Panc1 (cell line): ENCODE results near the gene GPR142. TPM values are rescaled to one million over a fixed set of nuclear protein-coding genes. Genes with fewer than 3 reads are reported as not detected.

ENCODE experiments used
- ATAC-seq: fragments of 200-7000 bp; cut with Tn5 transposase; 2 replicates; pipeline ENCODE4 v1.9.1; 2020; ENCODE audit warnings: mild to moderate bottlenecking, moderate library complexity
- BruUV-seq: library from RNA; stranded (reverse); fragments of 400-500 nt; replicated peaks from 2 replicates; lab custom pipeline; 2021; lab: Mats Ljungman, UMichigan
- CTCF ChIA-PET: fragments of 300-600 bp; sonication (Branson Sonifier 250); formaldehyde crosslinking; loops from one replicate; lab custom pipeline; 2022; ENCODE audit warnings: antibody characterized with exemption; lab: Charles Lee
- POLR2A ChIA-PET: fragments of 300-600 bp; sonication (Branson Sonifier 250); formaldehyde crosslinking; loops from one replicate; lab custom pipeline; 2022; ENCODE audit warnings: antibody characterized with exemption; lab: Charles Lee
- DNase-seq: peaks from one replicate; pipeline ENCODE4 v3.0.0-alpha.2; 2010; ENCODE audit warnings: low read depth, low spot score
- H3K27ac ChIP-seq: 2 replicates; pipeline ENCODE4 v1.5.1; 2011; ENCODE audit warnings: mild to moderate bottlenecking, low read length, inconsistent platforms
- H3K27me3 ChIP-seq: fragments of 200-500 bp; sonication (Bioruptor generic); 2 replicates; pipeline ENCODE4 v1.6.0; 2014; ENCODE audit warnings: low read length, inconsistent platforms; ENCODE audit not compliant: control insufficient read depth, insufficient read depth
- H3K36me3 ChIP-seq: fragments of 200-500 bp; sonication (Bioruptor generic); 2 replicates; pipeline ENCODE4 v1.5.1; 2014; ENCODE audit warnings: inconsistent platforms, mild to moderate bottlenecking, low read length, moderate library complexity; ENCODE audit not compliant: control insufficient read depth, insufficient read depth
- H3K4me1 ChIP-seq: 2 replicates; pipeline ENCODE4 v1.5.1; 2011; ENCODE audit warnings: inconsistent platforms, mild to moderate bottlenecking, low read length, moderate library complexity; ENCODE audit not compliant: control insufficient read depth, insufficient read depth
- H3K4me3 ChIP-seq, 2 experiments: 2 replicates each; pipeline ENCODE4 v1.5.1; 2011 to 2012; ENCODE audit warnings: low read depth in 2 of 2, low read length in 2 of 2, mild to moderate bottlenecking in 2 of 2, inconsistent platforms in 1 of 2, moderate library complexity in 1 of 2
- H3K9me3 ChIP-seq: fragments of 200-500 bp; sonication (Bioruptor generic); 2 replicates; pipeline ENCODE4 v1.5.1; 2014; ENCODE audit warnings: low read depth, mild to moderate bottlenecking, inconsistent platforms, low read length, moderate library complexity; ENCODE audit not compliant: control insufficient read depth, insufficient read depth
- CTCF ChIP-seq: fragments of 450-650 bp; IDR thresholded peaks from 2 replicates; pipeline ENCODE4 v1.5.1; 2017; ENCODE audit warnings: mild to moderate bottlenecking
- POLR2AphosphoS5 ChIP-seq: IDR thresholded peaks from 2 replicates; pipeline ENCODE4 v1.6.1; 2012; ENCODE audit warnings: mild to moderate bottlenecking, low read depth, low read length, moderate library complexity
- REST ChIP-seq, 2 experiments: IDR thresholded peaks; 2 replicates each; pipeline ENCODE4 v1.6.1; 2011 to 2012; ENCODE audit warnings: low read depth in 2 of 2, control low read depth in 1 of 2, low read length in 1 of 2, mild to moderate bottlenecking in 1 of 2, moderate library complexity in 1 of 2; ENCODE audit not compliant: insufficient read depth in 1 of 2
- SIN3A ChIP-seq: IDR thresholded peaks from 2 replicates; pipeline ENCODE4 v1.6.1; 2012; ENCODE audit warnings: low read depth, mild to moderate bottlenecking, low read length, moderate library complexity, borderline replicate concordance; ENCODE audit not compliant: insufficient read depth
- TCF7L2 ChIP-seq: IDR thresholded peaks from 2 replicates; pipeline ENCODE4 v1.6.1; 2011; ENCODE audit warnings: mild to moderate bottlenecking, low read depth, low read length, inconsistent platforms
- in situ Hi-C: cut with HindIII; loops from 2 replicates; pipeline ENCODE4 v1.10.0; 2016; ENCODE audit warnings: low sequenced_read_pairs, low pct_unique_long_range_greater_than_20kb
- intact Hi-C: fragments of 100-400 bp; cut with micrococcal nuclease; formaldehyde crosslinking; loops from one replicate; pipeline ENCODE4 v1.10.0; 2022; ENCODE audit not compliant: unreplicated experiment
- total RNA-seq: library from RNA; stranded (reverse); gene quantifications from one replicate; pipeline ENCODE4 v1.2.1, GENCODE V29; 2021; ENCODE audit not compliant: unreplicated experiment

Gene GPR142
- total RNA-seq, 1 experiment from 2014 or later: not detected

GRCh38 chr17:74337834-74338500 is 29.3 kb upstream of the GPR142 start:
- intact Hi-C loops (no loop called here), in situ Hi-C loops (no loop called here)
- ATAC-seq (no peak), DNase-seq (no peak)
- ChIA-PET POLR2A (no interaction called here), CTCF (no interaction called here)
- Histone ChIP-seq H3K36me3 (no peaks in the 10 kb centered on the region), H3K9me3 (no peaks in the 10 kb centered on the region), H3K27me3 (no peaks in the 10 kb centered on the region; the same call in 1 of the 2 replicates), H3K4me3 (no peak overlapping the region), H3K27ac (no peak overlapping the region), H3K4me1 (no peaks in the 10 kb centered on the region)
- no TSS peak for BruUV-seq
- TF ChIP-seq REST (IDR thresholded peaks at IDR 0.05; ENCODE audit: insufficient read depth in 1 of 2, low read depth in 2 of 2, low read length in 1 of 2): no peak
- no peak for TF ChIP-seq SIN3A
- no peak for TF ChIP-seq CTCF
- TF ChIP-seq POLR2AphosphoS5: no peak
- no peak for TF ChIP-seq TCF7L2

GRCh38 chr17:74339537-74340195 is 27.6 kb upstream of the GPR142 start:
- Histone ChIP-seq H3K4me1 (no peaks in the 10 kb centered on the region), H3K27ac (no peak overlapping the region), H3K4me3 (no peak overlapping the region), H3K36me3 (no peaks in the 10 kb centered on the region), H3K9me3 (no peaks in the 10 kb centered on the region), H3K27me3 (no peaks in the 10 kb centered on the region; the same call in 1 of the 2 replicates)
- TF ChIP-seq POLR2AphosphoS5 (no peak), SIN3A (no peak)
- BruUV-seq: no TSS peak
- CTCF ChIA-PET: interaction anchor here (0.7 kb wide), 1 partner anchor 12 kb away, joined by 3 read pairs; no protein-coding TSS in a partner anchor
- ATAC-seq (no peak), DNase-seq (no peak)
- POLR2A ChIA-PET: no interaction called here
- in situ Hi-C loops (no loop called here), intact Hi-C loops (no loop called here)
